Ramos (cell line): ENCODE measurements around the gene AACS.

Experiments used
- in situ Hi-C: fragments of 300-500 bp; cut with MboI; formaldehyde crosslinking; loops from one replicate; pipeline ENCODE4 v1.14.3; 2022; ENCODE audit warnings: low sequenced_read_pairs; ENCODE audit not compliant: unreplicated experiment

AACS gene

GRCh38 chr12:125143491-125143890 is 78.3 kb downstream of the AACS start:
- in situ Hi-C loops = no loop called here

- in situ Hi-C loops = no loop called here
Observed at GRCh38 chr12:125145196-125145595, 80.0 kb downstream of the AACS start.

GRCh38 chr12:125148316-125148715 is 83.1 kb downstream of the AACS start:
- in situ Hi-C loops = no loop called here

GRCh38 chr12:125149160-125150108 is 84.2 kb downstream of the AACS start:
- in situ Hi-C loops = no loop called here

- in situ Hi-C loops = no loop called here
Observed at GRCh38 chr12:125151284-125151683, 86.0 kb downstream of the AACS start.

- in situ Hi-C loops = no loop called here
Observed at GRCh38 chr12:125152463-125152862, 87.2 kb downstream of the AACS start.

- in situ Hi-C loops = no loop called here
Observed at GRCh38 chr12:125155366-125155765, 90.1 kb downstream of the AACS start.

- in situ Hi-C loops = no loop called here
Observed at GRCh38 chr12:125157177-125157576, 91.9 kb downstream of the AACS start.

- in situ Hi-C loops = no loop called here
Observed at GRCh38 chr12:125159702-125160101, 94.5 kb downstream of the AACS start.

- in situ Hi-C loops = no loop called here
Observed at GRCh38 chr12:125160281-125160955, 95.2 kb downstream of the AACS start.

- in situ Hi-C loops = no loop called here
Observed at GRCh38 chr12:125161712-125162022, 96.4 kb downstream of the AACS start.

GRCh38 chr12:125162489-125163028 is 97.3 kb downstream of the AACS start:
- in situ Hi-C loops = no loop called here

GRCh38 chr12:125163148-125163547 is 97.9 kb downstream of the AACS start:
- in situ Hi-C loops = no loop called here

GRCh38 chr12:125164541-125164940 is 99.3 kb downstream of the AACS start:
- in situ Hi-C loops = no loop called here

- in situ Hi-C loops = no loop called here
Observed at GRCh38 chr12:125166041-125166440, 100.8 kb downstream of the AACS start.

GRCh38 chr12:125167658-125168057 is 102.4 kb downstream of the AACS start:
- in situ Hi-C loops = no loop called here

- in situ Hi-C loops = no loop called here
Observed at GRCh38 chr12:125169451-125169850, 104.2 kb downstream of the AACS start.

- in situ Hi-C loops = no loop called here
Observed at GRCh38 chr12:125169870-125170269, 104.6 kb downstream of the AACS start.

GRCh38 chr12:125171267-125171666 is 106.0 kb downstream of the AACS start:
- in situ Hi-C loops = no loop called here

- in situ Hi-C loops = no loop called here
Observed at GRCh38 chr12:125172231-125172850, 107.1 kb downstream of the AACS start.

GRCh38 chr12:125175576-125175975 is 110.3 kb downstream of the AACS start:
- in situ Hi-C loops = no loop called here
